GM03348 (cell line): ENCODE results near the gene ARHGAP24.

Source experiments
- DNase-seq: peaks from one replicate; pipeline ENCODE4 v3.0.0; 2012; ENCODE audit warnings: low spot score

The ARHGAP24 gene

DNA sequence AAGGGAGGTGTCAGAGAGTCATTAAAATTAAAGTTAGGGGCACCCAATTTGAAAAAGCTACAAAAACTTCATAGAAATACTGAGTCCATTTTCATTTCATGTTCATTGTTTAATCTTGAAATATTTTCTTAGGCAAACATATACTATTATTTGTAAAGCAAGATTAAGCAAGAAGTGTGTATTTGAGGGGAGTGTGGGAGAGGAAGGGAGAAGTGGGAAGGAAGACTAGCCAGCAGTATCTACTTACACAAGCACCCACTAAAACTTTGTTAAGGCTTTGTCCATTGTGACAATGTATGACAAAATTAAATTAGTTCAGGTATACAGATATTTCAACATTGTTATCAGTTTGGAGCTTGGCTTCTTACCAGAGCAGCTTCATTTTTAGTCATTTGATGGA lies 222.9 kb downstream of the ARHGAP24 start:
- DNase-seq = no peak

GRCh38 chr4:85700362-85700761 lies 225.4 kb downstream of the ARHGAP24 start:
- DNase-seq = no peak

- peak; percentile 10 for DNase-seq
These were observed 226.9 kb downstream of the ARHGAP24 start for GRCh38 chr4:85701861-85702321.

DNA sequence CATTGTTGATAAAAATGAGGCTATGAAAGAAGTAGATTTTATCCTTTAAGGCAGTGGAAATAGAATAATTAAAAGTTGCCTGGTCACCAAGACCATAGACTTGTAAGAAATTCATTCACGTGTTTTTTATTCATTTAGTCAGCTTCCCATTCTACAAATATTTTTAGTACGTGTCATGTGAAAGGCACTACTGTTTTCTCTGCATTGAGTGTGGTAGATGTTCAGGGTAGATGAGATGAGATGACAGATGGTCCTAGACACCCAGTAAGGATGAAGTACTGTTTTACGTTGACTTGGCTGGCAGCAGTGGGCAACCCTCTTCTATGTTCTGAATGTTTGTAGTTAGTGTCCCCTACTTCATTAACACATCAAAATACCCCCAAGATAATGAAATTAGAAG lies 228.1 kb downstream of the ARHGAP24 start:
- peak; percentile 10 for DNase-seq

- DNase-seq = no peak
These were observed 232.7 kb downstream of the ARHGAP24 start for GRCh38 chr4:85707611-85708010.

- no peak for DNase-seq
These were observed 233.5 kb downstream of the ARHGAP24 start for GRCh38 chr4:85708468-85708867.

DNA sequence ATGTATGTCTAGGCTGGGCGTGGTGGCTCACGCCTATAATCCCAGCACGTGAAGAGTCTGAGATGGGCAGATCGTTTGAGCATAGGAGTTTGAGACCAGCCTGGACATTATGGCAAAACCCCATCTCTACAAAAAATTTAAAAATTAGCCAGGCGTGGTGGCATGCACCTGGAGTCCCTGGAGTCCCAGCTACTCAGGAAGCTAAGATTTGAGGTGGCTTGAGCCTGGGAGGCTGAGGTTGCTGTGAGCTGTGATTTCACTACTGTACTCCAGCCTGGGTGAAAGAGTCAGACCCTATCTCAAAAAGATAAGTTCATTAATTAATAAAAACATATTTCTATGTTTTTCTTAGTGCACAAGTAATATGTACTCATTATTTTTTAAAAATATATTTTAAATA lies 238.1 kb downstream of the ARHGAP24 start:
- DNase-seq = no peak

DNA sequence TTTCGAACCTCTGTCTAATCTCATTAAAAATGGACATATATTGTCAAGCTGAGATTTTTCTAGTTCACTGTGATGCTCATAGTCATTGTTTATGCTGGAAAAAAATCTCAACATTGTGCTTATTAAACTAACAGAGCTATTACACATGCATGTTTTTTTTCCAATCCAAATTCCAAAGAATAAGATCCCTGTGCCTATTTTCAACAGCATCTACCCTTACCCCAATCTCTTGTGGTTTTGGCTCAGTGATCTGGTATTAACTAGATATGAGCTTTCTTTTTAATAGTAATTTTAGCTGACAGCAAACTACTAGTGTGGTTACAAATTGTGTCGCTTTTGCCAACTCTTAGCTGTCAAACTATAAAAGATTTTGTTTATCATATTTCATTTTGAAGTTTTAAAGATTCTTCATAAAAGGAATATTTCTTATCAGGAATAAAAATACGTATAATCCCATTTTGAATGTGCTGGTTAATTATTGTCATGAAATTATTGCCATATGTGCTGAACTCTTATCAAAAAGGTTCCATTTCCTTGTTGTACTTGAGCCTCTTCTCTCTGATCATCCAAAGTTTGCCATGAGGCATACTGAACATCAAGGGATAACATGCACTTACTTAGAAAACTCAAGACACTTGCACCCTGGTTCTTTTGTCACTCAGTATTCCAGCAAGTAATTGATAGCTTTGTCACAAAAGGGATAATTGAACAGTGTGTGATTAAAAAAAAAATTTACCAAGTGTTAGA lies 241.2 kb downstream of the ARHGAP24 start:
- no peak for DNase-seq

- peak; percentile 42 for DNase-seq
These were observed 242.4 kb downstream of the ARHGAP24 start for GRCh38 chr4:85717351-85717750.

- DNase-seq = no peak
These were observed 242.9 kb downstream of the ARHGAP24 start for GRCh38 chr4:85717847-85718246.

DNA sequence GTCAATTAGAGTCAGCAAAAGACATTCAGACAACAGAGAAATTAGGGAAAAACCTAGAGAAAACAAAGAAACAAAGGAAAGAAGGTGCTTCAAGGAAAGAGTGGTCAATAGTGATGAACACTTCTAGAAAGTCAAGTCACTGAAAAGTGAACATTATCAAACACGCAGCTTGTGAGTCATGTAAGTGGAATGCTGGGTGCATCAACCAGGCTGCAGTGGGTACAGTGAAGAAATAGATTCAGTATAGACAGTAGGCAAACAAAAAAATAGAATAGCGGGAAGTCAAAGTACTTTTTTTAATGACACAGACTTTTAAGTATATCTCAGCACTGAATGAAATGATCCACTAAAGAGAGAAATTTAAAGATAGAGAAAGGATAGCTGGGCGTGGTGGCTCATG lies 245.8 kb downstream of the ARHGAP24 start:
- peak; percentile 25 for DNase-seq

- no peak for DNase-seq
These were observed 247.5 kb downstream of the ARHGAP24 start for GRCh38 chr4:85722401-85722800.

GRCh38 chr4:85722807-85723206 lies 247.9 kb downstream of the ARHGAP24 start:
- DNase-seq = peak; percentile 49

GRCh38 chr4:85724791-85725563 lies 250.0 kb downstream of the ARHGAP24 start:
- no peak for DNase-seq

GRCh38 chr4:85725721-85726170 lies 250.8 kb downstream of the ARHGAP24 start:
- no peak for DNase-seq

DNA sequence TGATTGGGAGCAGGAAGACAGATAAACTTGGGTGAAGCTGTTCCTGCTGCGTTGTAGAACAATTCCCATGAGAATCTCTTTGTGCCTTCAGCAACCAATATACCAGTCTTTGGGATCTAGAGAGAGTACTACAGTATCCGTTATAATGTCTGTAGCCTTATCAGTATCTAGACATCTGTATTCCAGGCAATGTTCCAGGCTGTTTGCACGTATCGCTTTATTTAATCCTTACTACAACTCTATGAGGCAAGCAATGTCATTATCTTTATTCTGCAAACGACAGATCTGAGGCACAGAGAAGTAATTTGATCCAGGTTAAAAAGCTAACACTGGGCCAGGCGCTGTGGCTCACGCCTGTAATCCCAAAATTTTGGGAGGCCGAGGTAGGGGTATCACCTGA lies 251.6 kb downstream of the ARHGAP24 start:
- no peak for DNase-seq

DNA sequence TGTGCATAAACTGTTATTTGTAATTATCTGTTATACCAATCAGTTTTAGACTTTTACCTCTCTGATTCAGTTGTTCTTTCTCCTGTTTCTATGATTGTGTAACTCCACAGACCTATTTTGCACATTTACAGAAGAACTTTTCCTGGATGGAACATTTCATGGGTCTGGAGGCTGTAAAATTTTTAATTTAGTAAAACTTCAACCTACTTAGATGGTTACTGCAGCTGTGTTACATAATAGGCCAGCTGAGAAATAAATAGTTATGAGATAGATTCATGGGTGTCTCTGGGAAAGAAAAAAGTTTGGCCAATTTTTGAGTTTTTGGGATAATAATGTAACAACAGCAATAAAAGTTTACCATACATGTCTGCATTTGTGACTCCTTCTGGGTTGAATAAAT lies 253.5 kb downstream of the ARHGAP24 start:
- no peak for DNase-seq

DNA sequence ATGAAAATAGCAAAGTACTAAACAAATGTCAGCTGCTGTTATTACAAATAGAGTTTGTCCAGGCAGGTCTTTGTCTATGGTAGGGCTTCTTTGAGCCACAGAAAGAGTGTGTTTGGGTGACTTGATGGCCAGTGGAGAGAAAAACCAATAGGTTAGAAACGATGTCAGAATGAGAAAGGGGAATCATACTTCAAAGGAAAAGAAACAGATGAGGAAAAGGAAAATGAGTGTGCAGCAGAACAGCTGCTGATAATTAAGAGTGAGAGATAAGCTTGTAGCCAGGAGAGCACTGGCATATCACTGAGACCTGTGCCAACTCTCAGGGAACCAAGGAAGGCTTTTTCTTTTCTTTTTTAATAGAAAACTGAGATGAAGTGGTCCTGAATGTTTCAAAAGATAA lies 257.2 kb downstream of the ARHGAP24 start:
- DNase-seq = no peak

GRCh38 chr4:85733798-85734197 lies 258.8 kb downstream of the ARHGAP24 start:
- no peak for DNase-seq

DNA sequence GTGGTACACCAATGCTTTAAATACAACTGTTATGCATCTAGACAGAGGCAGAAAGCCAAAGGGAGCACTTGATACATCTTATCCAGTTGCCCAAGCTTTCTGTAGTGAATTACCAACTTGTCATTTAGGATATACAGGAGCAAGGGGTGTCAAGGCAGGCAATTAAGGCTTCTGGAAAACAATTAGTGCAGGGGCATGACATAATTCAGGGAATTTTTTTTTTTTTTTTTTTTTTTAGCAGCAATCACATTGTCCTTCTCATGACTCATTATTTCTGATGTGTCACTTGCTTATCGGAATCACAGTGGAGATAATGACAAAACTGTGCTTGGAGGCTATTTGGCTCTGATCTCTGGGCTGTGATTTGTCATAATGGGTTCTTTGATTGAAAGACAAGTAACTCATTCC lies 259.5 kb downstream of the ARHGAP24 start:
- DNase-seq = no peak

DNA sequence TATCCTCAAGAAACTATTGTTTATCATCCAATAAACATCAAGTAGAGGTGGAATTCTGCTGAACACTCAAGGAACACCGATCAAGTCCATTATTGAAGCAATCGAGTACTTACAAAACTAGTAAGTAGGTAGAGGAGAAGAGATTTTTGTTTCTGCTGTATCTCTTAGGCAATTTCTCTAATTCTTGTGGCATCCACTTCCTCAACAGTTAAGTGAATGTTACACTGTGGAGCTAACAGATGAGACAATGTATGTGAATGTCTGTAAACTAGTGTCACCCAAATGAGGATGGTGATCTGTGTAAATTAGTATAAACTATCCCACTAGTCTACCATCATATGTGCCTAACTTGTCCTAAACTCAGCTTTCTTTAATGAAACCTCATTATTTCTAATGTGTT lies 261.6 kb downstream of the ARHGAP24 start:
- no peak for DNase-seq

GRCh38 chr4:85737254-85737653 lies 262.3 kb downstream of the ARHGAP24 start:
- no peak for DNase-seq

DNA sequence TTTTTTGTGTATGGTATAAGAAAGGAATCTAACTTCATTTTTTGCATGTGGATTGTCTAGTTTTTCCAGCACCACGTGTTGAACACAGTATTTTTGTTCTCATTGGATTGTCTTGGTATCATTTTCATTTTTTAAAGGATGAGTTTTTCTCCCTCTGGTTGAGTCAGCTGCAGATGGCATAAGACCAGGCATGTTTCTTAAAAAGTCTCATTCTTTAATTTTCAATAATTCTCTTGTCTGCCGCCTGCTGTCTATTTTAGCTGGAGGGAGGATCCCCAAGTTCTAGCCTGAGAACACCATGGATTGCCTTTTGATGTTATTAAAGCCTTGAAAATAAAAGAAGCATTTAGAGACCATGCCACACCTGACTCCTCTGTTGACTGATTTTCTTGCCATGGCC lies 263.8 kb downstream of the ARHGAP24 start:
- DNase-seq = peak; percentile 24
